Glomerular endothelial cell (primary cell): Measurements from ENCODE around the gene TACSTD2. TPM values are rescaled to one million over a fixed set of nuclear protein-coding genes. Genes with fewer than 3 reads are reported as not detected.
"Not testable (repeated sequence)": the region's sequence is repeated elsewhere in the genome, so short reads cannot be mapped to it uniquely, and the experiment has no call there.

Source experiments
- DNase-seq: peaks from one replicate; pipeline ENCODE4 v3.0.0-alpha.2; 2011; ENCODE audit warnings: low read depth, low spot score; ENCODE audit errors: extremely low read depth
- total RNA-seq: library from RNA; depleted of rRNA; stranded (reverse); fragments of >200 nt; gene quantifications from 2 replicates; pipeline ENCODE4 v1.2.3, GENCODE V29; 2015

Gene TACSTD2
- total RNA-seq, 1 donor from 2014 or later, result 112 TPM

DNA sequence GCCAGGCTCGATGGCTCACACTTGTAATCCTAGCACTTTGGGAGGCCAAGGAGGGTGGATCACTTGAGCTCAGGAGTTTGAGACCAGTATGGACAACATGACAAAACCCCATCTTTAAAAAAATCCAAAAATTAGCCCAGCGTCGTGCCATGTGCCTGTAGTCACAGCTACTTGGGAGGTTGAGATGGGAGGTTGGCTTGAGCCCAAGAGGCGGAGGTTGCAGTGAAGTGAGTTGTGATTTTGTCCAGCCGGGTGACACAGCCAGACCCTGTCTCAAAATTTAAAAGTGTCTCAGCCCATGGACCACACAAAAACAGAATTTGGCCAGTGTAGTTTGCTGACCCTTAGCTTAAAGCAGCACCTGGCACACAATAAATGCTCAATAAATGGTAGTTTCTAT is 11.3 kb upstream of the TACSTD2 start:
- DNase-seq, result no peak

DNA sequence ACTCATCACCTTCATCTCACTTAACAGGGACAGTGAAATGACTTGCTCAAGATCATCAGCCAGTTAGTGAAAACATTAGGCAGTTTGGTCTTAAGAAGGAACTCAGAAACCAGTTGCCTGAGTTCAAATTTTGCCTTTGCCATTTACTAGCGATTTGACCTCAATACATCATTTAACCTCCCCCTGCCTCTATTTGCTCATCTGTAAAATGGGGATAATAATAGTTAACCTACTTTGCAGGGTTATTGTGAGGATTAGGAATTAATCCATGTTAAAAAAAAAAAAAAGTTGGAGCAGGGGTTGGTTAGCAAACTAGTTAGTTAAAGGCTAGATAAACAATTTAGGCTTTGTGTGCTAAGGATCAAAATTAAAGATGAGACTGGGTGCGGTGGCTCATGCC is 10.6 kb upstream of the TACSTD2 start:
- no peak for DNase-seq

DNA sequence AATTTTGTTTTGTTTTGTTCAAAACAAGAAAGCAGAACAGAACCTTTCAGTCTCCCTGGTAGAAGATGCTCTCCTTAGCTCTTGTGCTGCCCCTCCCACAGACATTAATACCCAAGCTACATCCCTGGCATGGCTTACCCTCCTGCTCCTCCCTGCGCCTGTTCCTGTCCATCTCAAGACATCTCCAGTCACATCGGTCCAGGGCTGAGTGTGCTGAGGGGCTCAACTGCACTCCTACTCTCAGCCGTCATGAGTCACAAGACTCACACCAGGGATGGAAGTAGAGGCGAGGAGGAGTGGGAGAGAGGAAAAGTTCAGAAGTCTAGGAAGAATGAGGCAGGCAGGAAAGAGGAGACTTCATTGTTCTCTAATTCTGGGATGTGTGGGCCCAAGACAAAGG is 9.2 kb upstream of the TACSTD2 start:
- no peak for DNase-seq

DNA sequence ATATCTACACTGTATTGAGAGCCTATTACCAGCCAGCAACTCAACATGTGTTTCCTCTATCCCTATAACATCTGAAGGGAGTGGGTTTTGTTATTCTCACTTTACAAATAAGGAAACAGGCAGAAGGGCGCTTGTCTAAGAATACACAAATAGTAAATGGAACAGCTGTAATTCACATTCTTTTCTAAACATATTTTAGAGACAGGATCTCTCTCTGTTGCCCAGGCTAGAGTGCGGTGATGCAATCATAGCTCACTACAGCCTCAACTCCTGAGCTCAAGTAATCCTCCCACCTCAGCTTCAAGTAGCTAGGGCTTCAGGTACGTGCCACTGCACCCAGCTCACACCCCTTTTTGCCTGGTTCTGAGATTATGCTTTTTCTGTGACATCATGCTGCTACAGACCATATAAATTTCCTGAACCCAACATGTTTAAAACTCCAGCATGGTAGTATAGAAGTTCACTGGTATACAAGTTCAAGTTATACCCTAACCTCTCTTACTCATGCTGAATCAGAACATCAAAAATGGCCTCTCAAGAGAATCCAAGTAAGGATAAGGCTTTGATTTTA is 8.6 kb upstream of the TACSTD2 start:
- DNase-seq, result no peak

DNA sequence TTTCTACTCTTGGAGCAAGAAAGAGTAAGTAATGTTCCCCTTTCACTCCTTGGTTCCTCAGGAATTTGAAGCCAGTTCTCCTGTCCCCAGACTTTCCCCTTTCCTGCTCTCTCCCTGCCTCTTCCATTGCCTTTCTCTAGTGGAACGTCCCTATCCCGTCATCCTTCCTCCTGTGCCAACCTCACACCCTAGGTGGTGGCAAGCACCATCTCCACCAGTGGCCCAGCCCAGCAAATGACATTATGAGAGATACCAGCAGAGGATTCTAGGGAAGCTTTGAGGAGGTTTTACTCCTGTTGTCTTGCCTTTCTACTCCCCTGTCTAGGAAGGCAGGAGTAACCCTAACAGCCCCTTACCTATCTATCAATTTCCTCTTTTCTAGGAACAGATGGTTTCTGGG is 8.1 kb upstream of the TACSTD2 start:
- DNase-seq, result no peak

DNA sequence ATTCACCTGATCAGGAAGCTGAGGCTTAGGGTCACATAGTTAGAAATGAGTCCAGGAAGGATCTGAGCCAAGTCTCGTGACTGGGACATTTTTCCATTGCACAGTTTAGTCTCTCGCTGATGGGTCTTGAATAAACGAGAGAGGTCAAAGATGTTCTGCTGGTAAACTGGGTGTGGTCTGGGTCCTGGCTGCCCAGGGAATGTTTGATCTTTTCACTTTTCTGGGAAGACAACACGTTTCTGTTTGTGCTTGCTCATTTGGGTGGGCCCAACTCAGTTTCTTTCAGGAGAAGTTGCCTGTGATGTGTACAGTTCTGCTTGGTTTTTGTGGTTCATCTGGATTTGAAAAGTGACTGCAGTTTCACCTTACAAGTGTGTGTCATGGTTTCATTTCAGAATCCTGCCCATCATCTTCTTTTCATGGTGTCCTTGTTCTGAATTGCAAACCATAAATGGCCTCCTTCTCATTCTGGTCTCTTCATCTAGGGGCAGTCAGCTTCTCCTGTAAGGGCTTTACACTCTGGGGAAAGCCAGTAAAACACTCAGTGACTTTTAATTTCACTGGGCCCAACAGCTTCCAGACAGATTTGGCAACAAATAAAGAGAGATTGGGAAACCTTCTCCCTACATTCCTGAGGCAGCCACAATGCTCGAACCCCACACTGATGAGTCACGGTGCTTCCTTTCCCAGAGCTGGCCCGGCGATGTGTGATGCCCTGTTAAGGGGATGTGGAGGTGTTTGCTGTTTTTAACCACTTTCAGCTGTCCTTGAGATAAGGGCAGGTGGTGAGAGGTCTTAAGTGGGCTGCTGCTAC is 7.2 kb upstream of the TACSTD2 start:
- no peak for DNase-seq

DNA sequence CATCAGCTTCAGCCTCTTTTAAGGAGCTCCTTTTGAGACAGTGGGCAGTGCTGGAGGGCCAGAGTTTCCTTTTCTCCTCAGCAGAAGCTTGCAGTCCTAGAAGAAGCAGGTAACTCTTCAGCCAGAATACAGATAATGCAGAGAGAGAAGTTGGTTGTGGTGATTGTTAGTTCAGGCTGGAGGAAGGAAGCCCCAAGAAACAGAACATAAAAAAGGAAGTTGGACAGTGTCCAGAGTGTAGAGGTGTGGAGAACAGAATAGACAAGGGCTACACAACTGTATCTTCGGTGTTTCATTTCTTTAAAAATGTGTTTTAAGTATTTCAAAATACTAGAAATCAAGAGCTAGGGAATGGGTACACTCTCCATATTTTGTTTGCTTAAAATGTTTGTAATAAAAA is 6.4 kb upstream of the TACSTD2 start:
- DNase-seq, result no peak

DNA sequence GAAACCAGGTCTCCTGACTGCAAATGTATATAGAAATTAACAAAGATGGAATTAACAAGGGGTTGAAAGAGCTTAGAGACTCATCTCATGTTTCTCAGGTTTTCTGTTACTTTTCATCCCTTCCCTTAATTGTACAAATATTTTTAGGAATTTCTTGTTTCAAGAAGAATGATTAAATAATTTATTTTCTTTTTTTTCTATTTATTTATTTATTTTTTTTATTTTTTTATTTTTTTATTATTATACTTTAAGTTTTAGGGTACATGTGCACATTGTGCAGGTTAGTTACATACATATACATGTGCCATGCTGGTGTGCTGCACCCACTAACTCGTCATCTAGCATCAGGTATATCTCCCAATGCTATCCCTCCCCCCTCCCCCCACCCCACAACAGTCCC is 5.1 kb upstream of the TACSTD2 start:
- DNase-seq, result not testable (repeated sequence)

DNA sequence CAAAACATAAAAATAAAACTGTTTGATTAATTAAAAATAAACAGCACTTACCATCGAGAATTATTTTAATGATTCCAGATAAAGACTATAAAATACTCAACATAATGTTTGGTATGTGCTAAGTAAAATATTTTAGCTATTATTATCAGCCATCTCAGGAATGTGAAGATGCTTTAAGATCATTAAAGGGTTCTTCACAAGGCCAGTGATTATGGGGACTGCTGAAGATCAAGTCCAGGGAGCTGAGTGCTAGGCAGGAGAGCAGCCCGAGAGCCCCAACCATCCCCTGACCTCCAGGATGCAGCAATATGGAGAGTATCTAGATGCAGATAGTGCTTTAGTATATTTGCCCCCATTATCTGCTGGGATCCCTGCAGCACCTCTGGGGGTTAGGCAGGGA is 4.6 kb upstream of the TACSTD2 start:
- DNase-seq, result no peak

DNA sequence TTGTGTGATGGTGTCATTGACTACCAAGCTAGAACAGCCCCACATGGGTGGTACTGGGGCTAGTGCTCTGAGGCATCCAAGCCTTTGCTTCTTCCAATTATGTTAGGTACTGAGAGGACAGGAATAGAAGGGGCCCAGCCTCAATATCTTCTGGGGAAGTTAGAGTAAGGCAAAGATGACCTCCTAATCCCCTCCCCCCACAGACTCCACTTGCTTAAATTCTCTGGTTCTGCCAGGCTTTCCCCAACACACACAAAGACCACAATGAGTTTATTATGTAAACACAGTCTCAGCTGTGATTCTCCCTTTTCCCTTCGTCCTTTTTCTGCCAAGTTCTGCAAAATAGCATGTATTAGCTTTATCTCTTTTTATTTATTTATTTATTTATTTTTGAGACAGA is 3.1 kb upstream of the TACSTD2 start:
- DNase-seq, result no peak

DNA sequence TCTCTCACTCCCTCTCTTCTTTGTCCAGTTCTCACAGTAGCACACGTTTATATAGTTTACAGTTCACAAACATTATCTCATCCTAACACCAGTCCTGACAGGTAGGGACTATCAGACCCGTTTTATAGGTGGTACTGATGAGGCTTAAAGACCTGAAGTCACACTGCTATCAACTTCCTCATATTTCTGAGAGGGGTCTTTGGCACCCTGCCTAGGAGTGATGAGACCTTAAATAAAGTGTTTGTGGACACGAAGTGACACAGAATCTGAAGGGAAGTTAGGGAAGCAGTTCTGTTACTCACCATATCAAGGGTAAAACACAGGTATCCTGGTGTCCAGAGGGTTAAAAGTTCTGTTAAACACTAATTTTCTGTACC is 590 bp upstream of the TACSTD2 start:
- no peak for DNase-seq

DNA sequence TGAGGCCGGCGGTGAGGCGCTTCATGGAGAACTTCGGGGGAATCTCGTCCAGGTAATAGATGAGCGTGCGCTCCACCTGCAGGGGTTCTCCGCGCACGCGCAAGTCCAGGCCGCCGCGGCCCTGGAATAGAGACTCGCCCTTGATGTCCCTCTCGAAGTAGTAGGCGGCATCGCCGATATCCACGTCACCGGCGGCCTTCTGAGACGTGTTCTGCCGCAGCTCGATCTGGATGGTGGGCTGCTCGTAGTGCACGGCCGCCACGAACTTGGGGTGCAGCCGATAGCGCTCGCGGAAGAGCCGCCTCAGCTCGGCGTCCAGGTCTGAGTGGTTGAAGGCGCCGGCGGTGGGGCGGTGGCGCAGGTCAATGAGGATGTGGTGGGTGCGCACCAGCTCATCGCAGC is 726 bp downstream of the TACSTD2 start:
- DNase-seq, result no peak

DNA sequence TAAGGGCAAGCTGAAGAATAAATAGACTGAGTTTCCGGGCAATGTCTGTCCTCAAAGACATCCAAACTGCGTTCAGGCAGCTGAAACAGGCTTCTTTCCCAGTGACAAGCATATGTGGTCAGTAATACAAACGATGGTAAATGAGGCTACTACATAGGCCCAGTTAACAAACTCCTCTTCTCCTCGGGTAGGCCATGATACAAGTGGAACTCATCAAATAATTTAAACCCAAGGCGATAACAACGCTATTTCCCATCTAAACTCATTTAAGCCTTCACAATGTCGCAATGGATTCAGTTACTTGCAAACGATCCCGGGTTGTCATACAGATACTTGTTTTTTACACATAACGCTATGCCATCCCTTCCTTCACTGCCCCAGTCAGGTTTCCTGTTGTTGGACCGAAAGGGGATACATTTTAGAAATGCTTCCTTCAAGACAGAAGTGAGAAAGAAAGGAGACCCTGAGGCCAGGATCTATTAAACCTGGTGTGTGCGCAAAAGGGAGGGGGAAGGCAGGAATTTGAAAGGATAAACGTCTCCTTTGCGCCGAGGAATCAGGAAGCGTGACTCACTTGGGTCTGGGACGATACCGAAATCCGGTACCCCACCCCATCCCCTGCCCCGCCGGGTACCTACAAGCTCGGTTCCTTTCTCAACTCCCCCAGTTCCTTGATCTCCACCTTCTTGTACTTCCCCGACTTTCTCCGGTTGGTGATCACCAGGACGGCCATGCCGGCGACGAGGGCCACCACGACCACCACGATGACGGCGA is 1.3 kb downstream of the TACSTD2 start:
- DNase-seq, result no peak

DNA sequence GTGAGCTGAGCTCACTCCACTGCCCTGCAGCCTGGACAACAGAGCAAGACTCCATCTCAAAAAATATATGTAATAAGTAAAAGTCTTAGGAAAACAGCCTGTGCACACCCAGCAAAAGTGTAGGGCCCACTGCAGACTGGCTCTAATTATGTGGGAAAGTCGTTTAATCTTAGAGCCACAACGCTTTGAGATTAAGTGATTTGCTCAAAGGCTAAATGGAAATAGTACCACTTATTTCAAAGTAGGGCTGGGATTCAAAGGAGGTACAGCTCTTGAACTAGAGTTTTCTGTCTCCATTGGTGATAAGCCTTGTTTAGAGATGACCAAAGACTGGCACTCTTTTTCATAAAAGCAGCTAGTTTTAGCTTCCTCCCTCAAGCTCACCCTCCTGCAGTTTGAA is 2.2 kb downstream of the TACSTD2 start:
- DNase-seq, result no peak

DNA sequence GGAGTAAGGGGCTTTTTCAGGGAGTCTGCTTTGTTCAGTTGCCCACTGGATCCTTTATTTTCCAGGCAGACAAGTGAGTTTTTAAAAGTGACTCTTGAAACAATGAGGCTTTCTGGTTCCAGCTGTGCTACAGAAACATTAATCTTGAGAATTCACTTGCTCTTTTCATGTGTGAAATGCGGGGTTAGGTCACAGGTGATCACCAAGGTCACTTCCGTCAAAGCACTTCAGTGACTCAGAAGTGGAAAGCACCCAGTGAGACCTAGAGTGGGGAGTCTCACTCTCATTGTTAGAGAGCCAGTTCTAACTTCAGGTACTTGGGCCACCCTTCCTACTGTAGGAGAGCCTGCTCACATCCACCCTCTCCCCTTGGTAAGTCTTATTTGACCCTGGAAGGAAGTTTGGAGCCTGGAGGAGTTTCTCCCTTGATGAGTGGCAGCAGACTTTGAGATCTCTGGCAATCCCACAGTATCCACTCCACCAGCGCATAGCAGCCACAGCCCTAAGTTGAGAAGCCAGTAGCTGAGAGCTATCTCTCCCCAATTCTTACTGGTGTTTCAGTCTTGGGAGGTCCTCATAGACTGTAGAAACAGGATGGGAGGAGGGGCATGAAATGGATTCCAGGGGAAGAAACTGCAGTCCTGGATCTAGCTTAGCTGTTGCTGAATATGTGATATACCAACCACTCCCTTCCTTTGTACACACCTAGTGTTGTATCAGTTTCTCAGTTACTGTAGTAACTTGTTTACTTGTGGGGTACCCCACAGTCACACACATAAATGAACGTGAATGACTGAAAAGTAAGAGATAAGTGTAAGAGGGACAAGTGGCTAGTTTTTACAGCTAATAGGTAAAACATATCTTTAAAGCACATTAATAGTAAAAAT is 3.1 kb downstream of the TACSTD2 start:
- no peak for DNase-seq

DNA sequence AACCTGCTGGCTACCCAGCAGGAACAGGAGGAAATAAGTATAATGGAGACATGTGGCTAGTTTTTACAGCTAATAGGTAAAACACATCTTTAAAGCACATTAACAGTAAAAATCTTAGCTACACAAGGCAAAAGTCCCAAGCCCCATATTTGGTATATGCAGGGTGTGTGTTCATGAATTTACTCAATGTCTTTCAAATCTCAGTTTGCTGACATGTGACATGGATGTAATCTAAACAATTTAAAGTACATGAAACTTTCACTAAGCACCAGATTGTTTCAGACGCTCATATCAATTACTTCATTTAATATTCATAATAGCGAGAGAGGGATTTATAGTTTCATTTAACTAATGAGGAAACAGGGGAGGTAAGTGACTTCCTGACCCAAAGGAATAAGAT is 3.9 kb downstream of the TACSTD2 start:
- no peak for DNase-seq

DNA sequence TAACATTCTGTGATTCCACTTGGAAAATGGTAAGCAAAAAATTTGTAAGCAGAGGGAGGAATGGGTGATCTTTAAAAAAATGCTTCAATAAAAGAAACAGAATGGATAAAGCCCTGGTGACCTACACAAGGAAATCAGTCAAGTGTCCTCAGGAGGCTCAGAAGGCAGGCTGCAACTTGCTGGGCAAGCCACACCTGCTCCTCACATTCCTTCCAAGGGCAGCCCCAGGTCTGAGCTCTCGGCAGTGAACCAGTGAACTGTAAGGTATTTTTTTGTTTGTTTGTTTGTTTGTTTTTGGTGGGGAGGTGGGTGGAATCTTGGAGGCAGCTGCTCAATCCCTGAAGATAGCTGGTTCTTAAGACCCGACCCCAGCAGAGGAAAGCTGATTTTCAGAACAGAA is 4.4 kb downstream of the TACSTD2 start:
- no peak for DNase-seq

DNA sequence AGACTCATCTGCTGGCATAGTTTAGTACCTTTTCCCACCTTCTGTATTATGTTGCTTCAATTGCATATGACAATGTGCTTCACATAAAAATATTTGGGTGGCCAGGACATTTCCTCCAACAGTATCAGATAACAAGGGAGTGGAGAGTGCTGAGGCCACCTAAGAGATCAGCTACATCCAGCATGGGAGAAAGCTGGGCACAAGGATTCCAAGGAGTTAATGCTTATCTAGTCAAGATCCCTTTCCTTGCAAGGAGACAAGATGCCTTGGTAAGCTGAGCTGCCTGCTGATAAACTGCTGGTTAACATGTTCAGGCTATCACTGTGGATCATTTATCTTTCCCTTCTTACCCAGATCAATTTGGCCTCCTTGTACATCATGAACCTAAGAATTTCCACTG is 5.4 kb downstream of the TACSTD2 start:
- no peak for DNase-seq

DNA sequence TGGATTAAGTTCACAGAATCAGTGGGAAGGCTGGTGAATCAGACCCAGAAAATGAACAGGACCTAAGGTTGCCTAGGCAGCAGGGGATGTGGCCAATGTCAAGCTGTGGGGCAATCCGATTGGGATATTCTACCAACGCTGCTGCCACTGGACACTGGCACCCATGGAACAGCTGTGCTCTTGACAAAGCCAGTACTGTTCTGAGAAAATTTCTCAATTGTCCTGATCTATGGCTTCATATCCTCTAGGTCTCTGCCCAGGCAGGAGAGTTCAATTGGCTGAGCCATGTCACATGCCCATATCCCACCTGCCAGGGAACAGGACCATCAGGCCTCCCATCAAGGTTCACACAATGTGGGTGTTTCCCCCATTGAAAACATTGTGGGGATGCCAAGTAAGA is 6.2 kb downstream of the TACSTD2 start:
- DNase-seq, result no peak

DNA sequence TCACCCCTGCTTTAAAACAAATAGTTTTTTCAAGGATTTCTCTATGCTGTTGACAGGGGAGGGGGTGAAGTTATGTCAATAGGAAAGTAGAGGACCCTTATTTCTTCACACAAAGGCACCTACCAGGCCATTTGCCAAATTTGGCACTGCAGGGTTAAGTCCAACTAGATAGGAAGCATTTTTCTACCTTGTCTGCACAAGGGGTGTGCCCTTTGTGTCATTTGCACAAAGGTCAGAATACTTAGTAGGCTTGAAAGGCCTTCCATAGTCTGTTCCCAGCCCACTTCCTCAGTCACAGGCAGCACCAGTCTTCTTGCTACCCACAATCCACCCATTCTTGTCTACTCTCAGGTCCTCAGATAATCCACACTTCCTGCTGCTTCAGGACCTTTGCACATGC is 7.0 kb downstream of the TACSTD2 start:
- no peak for DNase-seq

DNA sequence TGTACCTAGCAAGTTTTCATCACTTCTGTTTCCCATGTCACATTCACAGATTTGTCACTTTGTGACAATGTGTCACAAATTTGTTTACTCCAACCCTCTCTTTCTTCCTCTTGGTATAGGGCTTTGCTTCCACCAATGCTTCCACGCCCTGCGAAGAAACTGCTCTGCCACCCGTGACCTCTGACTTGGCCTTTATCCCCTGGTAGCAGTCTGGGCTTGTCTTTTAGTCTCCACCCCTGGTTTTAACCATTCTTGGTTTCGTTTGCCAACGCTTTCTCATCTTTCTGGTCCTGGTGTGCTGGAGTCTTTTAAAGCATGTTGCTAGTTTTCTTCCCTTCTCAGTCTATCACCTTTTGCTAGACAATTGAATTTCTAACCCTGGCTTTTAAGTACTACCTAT is 8.1 kb downstream of the TACSTD2 start:
- DNase-seq, result no peak
